IMR-90 (cell line): Measurements from ENCODE around the gene PTPN4. TPM values are rescaled to one million over a fixed set of nuclear protein-coding genes. Genes with fewer than 3 reads are reported as not detected.

Experiments used
- ATAC-seq: fragments of 200-7000 bp; cut with Tn5 transposase; 2 replicates; pipeline ENCODE4 v1.9.1; 2020; ENCODE audit warnings: low read depth, mild to moderate bottlenecking, moderate library complexity
- BruUV-seq: library from RNA; stranded (reverse); fragments of 400-500 nt; replicated peaks from 2 replicates; lab custom pipeline; 2021; lab: Mats Ljungman, UMichigan
- CTCF ChIA-PET: fragments of 300-600 bp; formaldehyde crosslinking; extraction: SDS; loops from one replicate; lab custom pipeline; 2021; ENCODE audit warnings: antibody characterized with exemption; lab: Yijun Ruan, JAX
- POLR2A ChIA-PET: fragments of 300-600 bp; sonication (Branson Sonifier 250); formaldehyde crosslinking; loops from one replicate; lab custom pipeline; 2022; ENCODE audit warnings: antibody characterized with exemption; ENCODE audit not compliant: unreplicated experiment; lab: Charles Lee
- DNase-seq: peaks from one replicate; pipeline ENCODE4 v3.0.0; 2013
- H2AFZ ChIP-seq: replicated peaks from 2 replicates; pipeline ENCODE3; 2013; ENCODE audit warnings: low read length, mild to moderate bottlenecking; ENCODE audit not compliant: poor library complexity
- H2AK5ac ChIP-seq: 2 replicates; pipeline ENCODE4 v1.6.1; 2013; ENCODE audit warnings: low read depth, low read length, inconsistent platforms
- H2AK9ac ChIP-seq: replicated peaks from 2 replicates; pipeline ENCODE3; 2013; ENCODE audit warnings: mild to moderate bottlenecking, low read depth, low read length, moderate library complexity; ENCODE audit not compliant: poor library complexity
- H2BK120ac ChIP-seq: 2 replicates; pipeline ENCODE4 v1.6.1; 2013; ENCODE audit warnings: low read depth, low read length, inconsistent platforms
- H2BK15ac ChIP-seq: 3 replicates; pipeline ENCODE4 v1.6.1; 2013; ENCODE audit warnings: low read depth, low read length, inconsistent platforms
- H2BK20ac ChIP-seq: 2 replicates; pipeline ENCODE4 v1.6.1; 2013; ENCODE audit warnings: low read depth, mild to moderate bottlenecking, inconsistent platforms, low read length, moderate library complexity
- H2BK5ac ChIP-seq: 2 replicates; pipeline ENCODE4 v1.6.1; 2013; ENCODE audit warnings: mild to moderate bottlenecking, low read depth, low read length, inconsistent platforms; ENCODE audit not compliant: poor library complexity, severe bottlenecking
- H3K14ac ChIP-seq: replicated peaks from 2 replicates; pipeline ENCODE4 v1.6.1; 2013; ENCODE audit warnings: low read depth, low read length, inconsistent platforms
- H3K18ac ChIP-seq: 2 replicates; pipeline ENCODE4 v1.6.1; 2013; ENCODE audit warnings: low read depth, low read length, control low read depth
- H3K23ac ChIP-seq: 2 replicates; pipeline ENCODE4 v1.6.1; 2013; ENCODE audit warnings: low read depth, low read length, inconsistent platforms
- H3K27ac ChIP-seq: 2 replicates; pipeline ENCODE4 v1.5.1; 2013; ENCODE audit warnings: mild to moderate bottlenecking, control low read depth, low read length; ENCODE audit not compliant: insufficient read depth
- H3K27me3 ChIP-seq: 2 replicates; pipeline ENCODE4 v1.6.1; 2013; ENCODE audit warnings: low read length; ENCODE audit not compliant: control insufficient read depth, insufficient read depth
- H3K36me3 ChIP-seq: 2 replicates; pipeline ENCODE4 v1.6.1; 2013; ENCODE audit warnings: low read length, mixed read lengths; ENCODE audit not compliant: control insufficient read depth, insufficient read depth
- H3K4ac ChIP-seq: 2 replicates; pipeline ENCODE4 v1.6.1; 2013; ENCODE audit warnings: low read depth, low read length, inconsistent platforms
- H3K4me1 ChIP-seq: 2 replicates; pipeline ENCODE4 v1.6.1; 2013; ENCODE audit warnings: low read length, mixed read lengths; ENCODE audit not compliant: control insufficient read depth, insufficient read depth
- H3K4me2 ChIP-seq: 2 replicates; pipeline ENCODE4 v1.6.1; 2013; ENCODE audit warnings: low read depth, mild to moderate bottlenecking, control low read depth, low read length, moderate library complexity
- H3K4me3 ChIP-seq: 2 replicates; pipeline ENCODE4 v1.5.1; 2013; ENCODE audit warnings: low read depth, mild to moderate bottlenecking, control low read depth, low read length, moderate library complexity; ENCODE audit not compliant: insufficient read depth
- H3K56ac ChIP-seq: 2 replicates; pipeline ENCODE4 v1.6.1; 2013; ENCODE audit warnings: low read length, inconsistent platforms; ENCODE audit not compliant: insufficient read depth; ENCODE audit errors: extremely low read depth
- H3K79me1 ChIP-seq, 2 experiments: 2 replicates each; pipeline ENCODE4 v1.6.1; 2013; ENCODE audit warnings: low read length in 2 of 2, inconsistent platforms in 1 of 2, low read depth in 1 of 2
- H3K9ac ChIP-seq: 2 replicates; pipeline ENCODE4 v1.6.1; 2013; ENCODE audit warnings: low read depth, low read length, control low read depth
- H3K9me1 ChIP-seq: 2 replicates; pipeline ENCODE4 v1.6.1; 2013; ENCODE audit warnings: low read length, inconsistent platforms; ENCODE audit not compliant: insufficient read depth
- H3K9me3 ChIP-seq: 2 replicates; pipeline ENCODE4 v1.6.1; 2013; ENCODE audit warnings: low read length; ENCODE audit not compliant: control insufficient read depth, insufficient read depth
- H4K20me1 ChIP-seq: 2 replicates; pipeline ENCODE4 v1.6.1; 2013; ENCODE audit warnings: low read length, inconsistent platforms; ENCODE audit not compliant: insufficient read depth
- H4K5ac ChIP-seq: 2 replicates; pipeline ENCODE4 v1.6.1; 2013; ENCODE audit warnings: mild to moderate bottlenecking, low read depth, low read length, control low read depth
- H4K8ac ChIP-seq, 2 experiments: 2 replicates each; pipeline ENCODE4 v1.6.1; 2013; ENCODE audit warnings: low read depth in 2 of 2, low read length in 2 of 2, control low read depth in 1 of 2, inconsistent platforms in 1 of 2
- H4K91ac ChIP-seq: 2 replicates; pipeline ENCODE4 v1.6.1; 2013; ENCODE audit warnings: low read depth, low read length, inconsistent platforms; ENCODE audit not compliant: insufficient read depth
- BHLHE40 ChIP-seq: fragments of 150-350 bp; IDR thresholded peaks from 2 replicates; pipeline ENCODE4 v1.6.1; 2016; ENCODE audit warnings: mild to moderate bottlenecking, low read depth, low read length
- CHD1 ChIP-seq: IDR thresholded peaks from 2 replicates; pipeline ENCODE4 v1.6.1; 2012; ENCODE audit warnings: low read depth, low read length, improper control_type of control experiment
- FOS ChIP-seq: fragments of 150-350 bp; IDR thresholded peaks from 2 replicates; pipeline ENCODE4 v1.6.1; 2016; ENCODE audit warnings: low read depth, low read length
- MXI1 ChIP-seq: IDR thresholded peaks from 2 replicates; pipeline ENCODE4 v1.6.1; 2012; ENCODE audit warnings: low read depth, mild to moderate bottlenecking, low read length, moderate library complexity, borderline replicate concordance
- POLR2A ChIP-seq: IDR thresholded peaks from 2 replicates; pipeline ENCODE4 v1.6.1; 2012; ENCODE audit warnings: mild to moderate bottlenecking, low read depth, low read length
- RAD21 ChIP-seq: IDR thresholded peaks from 2 replicates; pipeline ENCODE4 v1.6.1; 2012; ENCODE audit warnings: low read length, improper control_type of control experiment
- RCOR1 ChIP-seq: IDR thresholded peaks from 2 replicates; pipeline ENCODE4 v1.6.1; 2012; ENCODE audit warnings: mild to moderate bottlenecking, low read length, improper control_type of control experiment; ENCODE audit not compliant: insufficient replicate concordance
- WGBS, 2 experiments: methylation state at CpG; one replicate each; pipeline versions ENCODE4 v1.1.5 to v1.1.7; 2013; ENCODE audit warnings: missing lambda C conversion rate in 2 of 2; ENCODE audit not compliant: insufficient read length in 1 of 2; ENCODE audit errors: extremely low coverage in 2 of 2; 5-methylcytosine and 5-hydroxymethylcytosine counted together
- dilution Hi-C: fragments of 300-500 bp; cut with HindIII; formaldehyde crosslinking; loops from one replicate; pipeline ENCODE4 v1.14.3; 2018; ENCODE audit warnings: low sequenced_read_pairs; ENCODE audit not compliant: unreplicated experiment
- in situ Hi-C: fragments of 300-500 bp; cut with MboI; formaldehyde crosslinking; loops from 3 replicates; pipeline ENCODE4 v1.14.3; 2019; ENCODE audit warnings: low sequenced_read_pairs, inconsistent platforms, mixed read lengths
- intact Hi-C: fragments of 100-400 bp; cut with micrococcal nuclease; formaldehyde crosslinking; loops from 2 replicates; pipeline ENCODE4 v1.10.0; 2022
- polyA plus RNA-seq, 3 experiments: library from polyadenylated mRNA; depleted of rRNA; stranded (reverse); fragments of >200 nt; gene quantifications; 2 replicates each; pipeline ENCODE4 v1.2.3, GENCODE V29; 2012; ENCODE audit warnings: low replicate concordance in 1 of 3
- total RNA-seq: library from RNA; depleted of rRNA; stranded (reverse); fragments of >200 nt; gene quantifications from 2 replicates; pipeline ENCODE4 v1.2.3, GENCODE V29; 2012
- TF ChIP-seq, protein P1 (sequence below): fragments of 150-350 bp; IDR thresholded peaks from 2 replicates; pipeline ENCODE4 v1.6.1; 2016; ENCODE audit warnings: low read depth, mild to moderate bottlenecking, low read length, moderate library complexity, borderline replicate concordance

Gene PTPN4
- total and polyA plus RNA-seq, 2 of the 4 experiments (the other 2 are of a cell fraction) = 2.9 to 19.2 TPM

DNA sequence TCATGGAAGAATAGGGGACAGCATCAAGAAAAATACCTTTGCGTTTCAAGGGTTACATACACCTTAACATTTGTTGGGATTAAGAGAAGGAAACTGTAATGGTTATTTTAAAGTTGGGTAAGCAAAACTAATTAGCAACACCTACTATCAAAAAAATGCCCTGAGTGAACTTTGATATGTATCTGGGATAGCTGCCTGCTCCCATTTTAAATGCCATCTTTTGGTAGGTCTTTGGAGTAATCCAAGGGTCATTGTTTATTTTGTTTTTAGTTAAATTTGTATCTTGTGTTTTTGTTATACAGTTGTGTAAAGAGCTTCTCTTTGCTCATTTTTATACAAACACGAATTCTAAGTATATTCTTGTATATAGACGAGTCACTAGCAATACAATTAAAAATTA, 9.9 kb downstream of the PTPN4 start:
- WGBS, 2 experiments = no CpG with 5 or more reads among the region's 3 CpGs
- intact Hi-C loops = no loop called here

More for the DNA sequence above, 9.9 kb downstream of the PTPN4 start:
- no peak overlapping the region for H3K56ac ChIP-seq
- H3K27ac ChIP-seq = no peak overlapping the region
- no peak overlapping the region for H4K8ac ChIP-seq
- H3K14ac ChIP-seq = no peak overlapping the region
- 0 out of 2 replicates have a peak, but pooled peaks cover 1% of the 10 kb centered on the region for H3K4me1 ChIP-seq
- H2BK20ac ChIP-seq = no peak overlapping the region
- H3K4ac ChIP-seq = no peak overlapping the region
- H3K4me3 ChIP-seq = no peak overlapping the region
- no peaks in the 10 kb centered on the region; the same call in 1 of the 2 replicates for H3K9me1 ChIP-seq
- H3K79me1 ChIP-seq = peaks cover 6 to 10% of the 10 kb centered on the region in 2 experiments; a peak in 3 of 4 replicates
- H3K9me3 ChIP-seq = no peaks in the 10 kb centered on the region
- TF ChIP-seq BHLHE40 (no peak), POLR2A (no peak), CHD1 (no peak), RAD21 (no peak), FOS (no peak), RCOR1 (no peak), MXI1 (no peak)
- TF ChIP-seq, protein P1, sequence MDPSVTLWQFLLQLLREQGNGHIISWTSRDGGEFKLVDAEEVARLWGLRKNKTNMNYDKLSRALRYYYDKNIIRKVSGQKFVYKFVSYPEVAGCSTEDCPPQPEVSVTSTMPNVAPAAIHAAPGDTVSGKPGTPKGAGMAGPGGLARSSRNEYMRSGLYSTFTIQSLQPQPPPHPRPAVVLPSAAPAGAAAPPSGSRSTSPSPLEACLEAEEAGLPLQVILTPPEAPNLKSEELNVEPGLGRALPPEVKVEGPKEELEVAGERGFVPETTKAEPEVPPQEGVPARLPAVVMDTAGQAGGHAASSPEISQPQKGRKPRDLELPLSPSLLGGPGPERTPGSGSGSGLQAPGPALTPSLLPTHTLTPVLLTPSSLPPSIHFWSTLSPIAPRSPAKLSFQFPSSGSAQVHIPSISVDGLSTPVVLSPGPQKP = no peak
- ChIA-PET CTCF (interaction anchor here (0.9 to 1.8 kb wide), 3 partner anchors 9 to 341 kb away, joined by 3 to 7 read pairs (median 3); no protein-coding TSS in a partner anchor), POLR2A (no interaction called here)
- H2AK5ac ChIP-seq = no peak overlapping the region
- H4K91ac ChIP-seq = no peak overlapping the region
- BruUV-seq = no TSS peak
- no peak overlapping the region for H2BK15ac ChIP-seq
- dilution Hi-C loops (no loop called here), in situ Hi-C loops (no loop called here)
- no peaks in the 10 kb centered on the region for H3K36me3 ChIP-seq
- H2BK5ac ChIP-seq = no peak overlapping the region
- DNase-seq = no peak
- no peak for ATAC-seq
- H4K5ac ChIP-seq = no peak overlapping the region
- no peak overlapping the region for H3K23ac ChIP-seq
- H2BK120ac ChIP-seq = no peak overlapping the region
- H3K9ac ChIP-seq = no peak overlapping the region
- no peak overlapping the region for H2AK9ac ChIP-seq
- H4K20me1 ChIP-seq = no peaks in the 10 kb centered on the region
- no peaks in the 10 kb centered on the region for H3K27me3 ChIP-seq
- H3K4me2 ChIP-seq = no peak overlapping the region
- no peak overlapping the region for H2AFZ ChIP-seq
- no peak overlapping the region for H3K18ac ChIP-seq
